Right renal cortex interstitium (tissue), 3 donors: ENCODE measurements around the gene UBE2L6. TPM values are rescaled to one million over a fixed set of nuclear protein-coding genes. Genes with fewer than 3 reads are reported as not detected.

ENCODE experiments used
- DNase-seq, 3 donors: peaks; one replicate each; pipeline ENCODE4 v3.0.0-alpha.2; 2013; ENCODE audit warnings: low read depth in 3 of 3, low spot score in 2 of 3
- polyA plus RNA-seq, 3 donors: library from polyadenylated mRNA; unstranded; fragments of 120-200 nt; gene quantifications; one replicate each; pipeline ENCODE4 v1.2.1, GENCODE V29; 2013; ENCODE audit not compliant: insufficient read length in 3 of 3

Gene UBE2L6
- polyA plus RNA-seq, 3 donors: 41.3 to 43.6 (median 43.4) TPM

DNA sequence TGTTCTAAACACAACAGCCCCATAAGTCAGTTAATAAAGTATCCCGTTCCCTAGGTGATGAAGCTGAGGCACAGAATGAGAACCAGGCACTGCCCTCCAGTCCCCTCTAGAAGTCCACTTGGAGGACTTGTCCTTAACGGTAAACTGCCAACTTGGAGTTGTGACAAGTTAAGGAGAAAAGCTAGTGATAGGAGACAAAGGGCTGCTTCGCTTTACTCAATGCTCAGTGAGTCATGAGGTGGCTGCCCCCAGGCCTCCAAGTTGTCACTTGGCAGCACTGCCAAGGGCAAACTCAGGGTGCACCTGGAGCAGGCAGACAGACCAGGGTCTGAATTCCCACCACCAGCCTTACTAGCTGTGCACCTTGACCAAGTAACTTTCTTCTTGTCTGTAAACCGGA lies 65.5 kb downstream of the UBE2L6 start:
- DNase-seq: no peak

Other genes with a start within 250 kb of the UBE2L6 start
- 10 to 100 TPM; 57.9 to 62.7 (median 60.3) TPM for gene TNKS1BP1, start 242.7 kb downstream of the UBE2L6 start, polyA plus RNA-seq
- 100 to 1,000 TPM; 199 to 214 (median 203) TPM for gene SSRP1, start 231.8 kb downstream of the UBE2L6 start, polyA plus RNA-seq
- gene P2RX3, start 229.3 kb downstream of the UBE2L6 start, polyA plus RNA-seq: under 1 TPM; 0.42 to 0.76 (median 0.76) TPM
- 1 to 10 TPM in 2 of 3 donors, under 1 TPM in 1; 0.33 to 1.5 (median 1.2) TPM for gene PRG3, start 186.5 kb downstream of the UBE2L6 start, polyA plus RNA-seq
- gene PRG2, start 177.0 kb downstream of the UBE2L6 start, polyA plus RNA-seq: 1 to 10 TPM in 2 of 3 donors, under 1 TPM in 1; 0.28 to 2.4 (median 1.9) TPM
- gene SLC43A3, start 140.6 kb downstream of the UBE2L6 start, polyA plus RNA-seq: 10 to 100 TPM; 19.3 to 25.6 (median 22.9) TPM
- gene RTN4RL2, start 107.1 kb downstream of the UBE2L6 start, polyA plus RNA-seq: 1 to 10 TPM; 1.4 to 3.0 (median 1.7) TPM
- gene SLC43A1, start 52.0 kb downstream of the UBE2L6 start, polyA plus RNA-seq: 1 to 10 TPM; 5.0 to 6.1 (median 5.4) TPM
- gene TIMM10, start 36.9 kb downstream of the UBE2L6 start, polyA plus RNA-seq: 10 to 100 TPM; 54.0 to 58.4 (median 58.3) TPM
- gene SMTNL1, start 30.1 kb downstream of the UBE2L6 start, polyA plus RNA-seq: under 1 TPM; 0.12 to 0.28 (median 0.23) TPM
- 100 to 1,000 TPM; 139 to 172 (median 151) TPM for gene SERPING1, start 30.0 kb upstream of the UBE2L6 start, polyA plus RNA-seq
- gene YPEL4, start 82.2 kb upstream of the UBE2L6 start, polyA plus RNA-seq: 1 to 10 TPM; 1.2 to 1.9 (median 1.7) TPM
- gene CLP1, start 90.1 kb upstream of the UBE2L6 start, polyA plus RNA-seq: 10 to 100 TPM; 16.6 to 18.5 (median 18.4) TPM
- 10 to 100 TPM; 52.3 to 56.7 (median 52.8) TPM for gene ZDHHC5, start 100.4 kb upstream of the UBE2L6 start, polyA plus RNA-seq
- 10 to 100 TPM; 21.2 to 23.7 (median 22.9) TPM for gene MED19, start 144.5 kb upstream of the UBE2L6 start, polyA plus RNA-seq
- gene TMX2, start 144.9 kb upstream of the UBE2L6 start, polyA plus RNA-seq: 100 to 1,000 TPM; 117 to 119 (median 118) TPM
- gene SELENOH, start 173.8 kb upstream of the UBE2L6 start, polyA plus RNA-seq: 100 to 1,000 TPM in 2 of 3 donors, 10 to 100 TPM in 1; 99.4 to 124 (median 108) TPM
- gene BTBD18, start 184.1 kb upstream of the UBE2L6 start, polyA plus RNA-seq: under 1 TPM; 0.10 to 0.19 (median 0.15) TPM
- 100 to 1,000 TPM; 204 to 221 (median 210) TPM for gene CTNND1, start 194.1 kb upstream of the UBE2L6 start, polyA plus RNA-seq